ENCODE data around the gene PPP3CA. TPM values are rescaled to one million over a fixed set of nuclear protein-coding genes. Genes with fewer than 3 reads are reported as not detected.

Gene PPP3CA
- total and polyA plus RNA-seq, 2 donors from 2014 or later: 6.9 to 31.5 TPM

DNA sequence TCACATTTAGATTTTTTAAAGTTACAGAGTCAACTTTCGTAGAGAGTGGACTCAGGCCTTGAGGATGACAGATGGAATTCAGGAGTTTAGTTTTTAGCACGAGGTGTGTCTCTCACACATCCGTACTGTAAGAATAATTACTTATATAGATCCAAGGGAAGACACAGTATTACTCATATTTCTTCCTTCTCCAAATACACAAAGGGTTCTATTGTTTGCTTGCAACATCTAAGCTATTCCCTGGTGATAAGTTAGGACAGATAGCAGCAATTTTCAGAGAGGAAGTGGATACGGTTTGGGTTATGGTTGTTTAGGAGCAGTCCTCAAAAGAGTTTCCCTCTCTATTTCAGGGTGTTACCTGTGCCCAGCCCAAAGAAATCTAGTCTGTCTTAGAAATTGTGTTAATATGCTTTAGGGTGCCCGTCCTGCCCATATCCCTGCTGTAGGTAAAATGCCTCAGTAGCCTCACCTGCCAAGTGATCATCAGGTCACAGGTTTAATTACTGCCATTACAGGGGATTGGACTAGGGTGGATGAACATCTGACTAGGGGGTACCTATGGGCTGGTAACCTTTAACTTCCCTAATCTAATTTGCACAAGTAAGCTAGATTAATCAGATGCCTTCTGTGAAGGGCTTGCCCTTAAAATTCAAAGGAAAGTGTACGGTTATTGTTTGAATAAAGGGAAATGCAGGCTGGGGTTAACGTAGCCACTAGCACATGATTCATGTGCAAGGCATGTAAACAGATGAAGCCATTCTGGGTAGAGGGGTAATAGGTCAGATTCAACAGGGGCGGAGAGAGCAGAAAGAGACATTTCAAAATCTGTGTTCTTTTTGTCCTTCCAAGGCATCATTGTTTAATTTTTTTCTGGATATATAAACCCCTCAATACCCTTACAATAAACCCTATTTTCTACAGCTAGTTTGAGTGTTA is 8.7 kb upstream of the PPP3CA start:
- Histone ChIP-seq H3K9me3 (ENCODE audit: control insufficient read depth in 2 of 3, insufficient read depth in 1 of 3, low read length in 3 of 3) (no peaks in the 10 kb centered on the region), H3K4me3 (ENCODE audit: low read length in 3 of 3) (no peak overlapping the region), H3K27me3 (ENCODE audit: control insufficient read depth, insufficient read depth, low read length) (no peaks in the 10 kb centered on the region), H3K36me3 (ENCODE audit: control insufficient read depth in 2 of 3, insufficient read depth in 3 of 3, low read length in 3 of 3) (no peaks in the 10 kb centered on the region), H3K9ac (ENCODE audit: low read length in 3 of 3) (no peak overlapping the region), H3K27ac (ENCODE audit: low read depth in 2 of 2, low read length in 2 of 2) (no peak overlapping the region), H3K4me1 (ENCODE audit: control insufficient read depth in 2 of 3, insufficient read depth in 2 of 3, low read depth in 1 of 3, low read length in 3 of 3) (no peaks in the 10 kb centered on the region)
- FAIRE-seq: no peak
- TF ChIP-seq, protein P1, sequence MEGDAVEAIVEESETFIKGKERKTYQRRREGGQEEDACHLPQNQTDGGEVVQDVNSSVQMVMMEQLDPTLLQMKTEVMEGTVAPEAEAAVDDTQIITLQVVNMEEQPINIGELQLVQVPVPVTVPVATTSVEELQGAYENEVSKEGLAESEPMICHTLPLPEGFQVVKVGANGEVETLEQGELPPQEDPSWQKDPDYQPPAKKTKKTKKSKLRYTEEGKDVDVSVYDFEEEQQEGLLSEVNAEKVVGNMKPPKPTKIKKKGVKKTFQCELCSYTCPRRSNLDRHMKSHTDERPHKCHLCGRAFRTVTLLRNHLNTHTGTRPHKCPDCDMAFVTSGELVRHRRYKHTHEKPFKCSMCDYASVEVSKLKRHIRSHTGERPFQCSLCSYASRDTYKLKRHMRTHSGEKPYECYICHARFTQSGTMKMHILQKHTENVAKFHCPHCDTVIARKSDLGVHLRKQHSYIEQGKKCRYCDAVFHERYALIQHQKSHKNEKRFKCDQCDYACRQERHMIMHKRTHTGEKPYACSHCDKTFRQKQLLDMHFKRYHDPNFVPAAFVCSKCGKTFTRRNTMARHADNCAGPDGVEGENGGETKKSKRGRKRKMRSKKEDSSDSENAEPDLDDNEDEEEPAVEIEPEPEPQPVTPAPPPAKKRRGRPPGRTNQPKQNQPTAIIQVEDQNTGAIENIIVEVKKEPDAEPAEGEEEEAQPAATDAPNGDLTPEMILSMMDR (IDR thresholded peaks at IDR 0.05; ENCODE audit: borderline replicate concordance, extremely low read depth, insufficient read depth): no peak
- intact Hi-C loops (cut with DNase I): no loop called here
- no peak for DNase-seq

DNA sequence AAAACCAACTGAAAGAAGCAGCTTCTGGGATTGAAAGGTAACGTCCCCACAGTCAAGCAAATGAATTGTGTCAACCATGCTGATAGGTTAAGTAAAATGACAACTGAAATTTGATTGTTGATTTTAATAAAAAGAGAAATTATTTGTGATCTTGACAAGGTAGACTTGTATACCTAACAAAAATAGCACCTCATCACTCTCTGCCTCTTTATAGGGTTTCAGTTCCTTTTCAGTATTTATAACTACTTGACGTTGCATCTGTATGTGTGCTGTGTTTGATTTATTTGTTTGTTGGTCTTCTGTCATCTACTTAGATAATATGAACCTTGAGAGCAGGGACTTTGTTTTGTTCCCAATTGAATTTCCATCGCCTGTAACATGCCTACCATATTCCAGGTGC is 7.9 kb upstream of the PPP3CA start:
- H3K36me3 ChIP-seq (ENCODE audit: control insufficient read depth in 2 of 3, insufficient read depth in 3 of 3, low read length in 3 of 3): no peaks in the 10 kb centered on the region
- no peak overlapping the region for H3K4me3 ChIP-seq (ENCODE audit: low read length in 3 of 3)
- DNase-seq (no peak), FAIRE-seq (no peak)
- H3K9me3 ChIP-seq (ENCODE audit: control insufficient read depth in 2 of 3, insufficient read depth in 1 of 3, low read length in 3 of 3): no peaks in the 10 kb centered on the region
- intact Hi-C loops (cut with DNase I): no loop called here
- TF ChIP-seq, protein P1 (IDR thresholded peaks at IDR 0.05; ENCODE audit: borderline replicate concordance, extremely low read depth, insufficient read depth): no peak
- no peaks in the 10 kb centered on the region for H3K27me3 ChIP-seq (ENCODE audit: control insufficient read depth, insufficient read depth, low read length)
- no peak overlapping the region for H3K27ac ChIP-seq (ENCODE audit: low read depth in 2 of 2, low read length in 2 of 2)
- no peaks in the 10 kb centered on the region for H3K4me1 ChIP-seq (ENCODE audit: control insufficient read depth in 2 of 3, insufficient read depth in 2 of 3, low read depth in 1 of 3, low read length in 3 of 3)
- H3K9ac ChIP-seq (ENCODE audit: low read length in 3 of 3): no peak overlapping the region

DNA sequence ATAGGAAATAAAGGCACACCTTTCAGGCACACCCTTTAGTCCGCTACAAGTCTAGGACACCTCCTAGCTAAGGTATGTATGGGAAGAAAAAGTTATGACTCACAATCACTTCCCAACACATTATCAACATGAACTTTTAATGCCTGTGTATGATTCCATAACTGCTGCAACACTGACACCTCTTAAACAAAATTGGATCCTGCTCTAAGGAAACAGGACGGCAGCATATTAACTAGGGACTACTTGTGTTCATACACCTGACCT is 2.4 kb upstream of the PPP3CA start:
- H3K9ac ChIP-seq (ENCODE audit: low read length in 3 of 3): no peak overlapping the region
- intact Hi-C loops (cut with DNase I): no loop called here
- FAIRE-seq (no peak), DNase-seq (no peak)
- no peaks in the 10 kb centered on the region for H3K27me3 ChIP-seq (ENCODE audit: control insufficient read depth, insufficient read depth, low read length)
- TF ChIP-seq, protein P1 (IDR thresholded peaks at IDR 0.05; ENCODE audit: borderline replicate concordance, extremely low read depth, insufficient read depth): no peak
- no peak overlapping the region for H3K27ac ChIP-seq (ENCODE audit: low read depth in 2 of 2, low read length in 2 of 2)
- H3K4me1 ChIP-seq (ENCODE audit: control insufficient read depth in 2 of 3, insufficient read depth in 2 of 3, low read depth in 1 of 3, low read length in 3 of 3): peaks cover 0 to 11% (median 2%) of the 10 kb centered on the region in 3 donors
- H3K9me3 ChIP-seq (ENCODE audit: control insufficient read depth in 2 of 3, insufficient read depth in 1 of 3, low read length in 3 of 3): no peaks in the 10 kb centered on the region
- H3K36me3 ChIP-seq (ENCODE audit: control insufficient read depth in 2 of 3, insufficient read depth in 3 of 3, low read length in 3 of 3): no peaks in the 10 kb centered on the region
- H3K4me3 ChIP-seq (ENCODE audit: low read length in 3 of 3): no peak overlapping the region
